ENCODE results near the gene CAB39. TPM values are rescaled to one million over a fixed set of nuclear protein-coding genes. Genes with fewer than 3 reads are reported as not detected.

The CAB39 gene
- total RNA-seq, 2 donors from 2014 or later = 87.8 to 121 TPM

- Histone ChIP-seq H3K36me3 (no peaks in the 10 kb centered on the region), H3K9me3 (no peaks in the 10 kb centered on the region), H3K9ac (ENCODE audit: low read depth in 2 of 2, low read length in 2 of 2) (no peak overlapping the region), H3K4me3 (no peak overlapping the region), H3K27ac (no peak overlapping the region), H3K27me3 (no peaks in the 10 kb centered on the region), H3K4me1 (no peaks in the 10 kb centered on the region)
- no peak for TF ChIP-seq CTCF (IDR thresholded peaks at IDR 0.05)
- intact Hi-C loops (cut with DNase I) = loop anchor here (5.0 kb wide), 2 partner anchors 66 to 141 kb away; no protein-coding TSS in a partner anchor
- no peak for DNase-seq
Observed at GRCh38 chr2:230846360-230846759, 133.7 kb downstream of the CAB39 start.

DNA sequence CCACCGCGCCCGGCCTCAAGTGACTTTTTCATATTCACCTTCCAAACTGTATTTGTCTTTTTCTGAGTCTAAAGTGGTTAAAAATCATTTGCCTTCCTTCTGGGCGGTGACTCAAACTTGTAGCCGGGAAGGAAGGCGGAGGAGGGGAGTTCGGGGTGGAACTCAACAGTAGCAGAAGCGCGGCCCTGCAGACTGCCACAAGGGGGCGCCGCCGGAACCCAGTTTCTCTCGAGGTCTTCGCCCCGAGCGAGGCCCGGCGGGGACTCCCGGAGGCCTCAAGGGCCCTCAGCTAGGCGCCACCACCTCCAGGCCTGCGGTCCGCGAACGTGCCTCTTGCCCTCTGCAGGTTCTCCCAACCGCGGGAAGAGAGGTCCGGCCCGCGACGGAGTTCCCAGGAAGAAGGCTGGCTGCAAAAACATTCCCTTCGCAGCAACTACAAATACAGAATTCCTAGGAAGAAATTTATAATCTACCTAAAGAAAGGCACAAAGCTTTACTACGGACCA, 135.3 kb downstream of the CAB39 start:
- peak; percentile 97 for DNase-seq
- intact Hi-C loops (cut with DNase I) = loop anchor here (5.0 kb wide), 2 partner anchors 64 to 139 kb away; no protein-coding TSS in a partner anchor
- Histone ChIP-seq H3K4me1 (no peaks in the 10 kb centered on the region), H3K9me3 (no peaks in the 10 kb centered on the region), H3K9ac (ENCODE audit: low read depth in 2 of 2, low read length in 2 of 2) (peak overlapping the region in 1 of 2 donors; percentile 32), H3K36me3 (no peaks in the 10 kb centered on the region), H3K27me3 (no peaks in the 10 kb centered on the region), H3K4me3 (no peak overlapping the region), H3K27ac (no peak overlapping the region)
- peak; percentile 91 for TF ChIP-seq CTCF (IDR thresholded peaks at IDR 0.05)

- peak; percentile 69 for TF ChIP-seq CTCF (IDR thresholded peaks at IDR 0.05)
- intact Hi-C loops (cut with DNase I) = loop anchor here (5.0 kb wide), 2 partner anchors 63 to 138 kb away; no protein-coding TSS in a partner anchor
Observed at GRCh38 chr2:230849633-230850357, 137.2 kb downstream of the CAB39 start.

GRCh38 chr2:230850358-230850658, 137.7 kb downstream of the CAB39 start:
- Histone ChIP-seq H3K4me1 (no peaks in the 10 kb centered on the region), H3K27ac (no peak overlapping the region), H3K27me3 (no peaks in the 10 kb centered on the region), H3K9me3 (no peaks in the 10 kb centered on the region), H3K36me3 (no peaks in the 10 kb centered on the region), H3K4me3 (no peak overlapping the region), H3K9ac (ENCODE audit: low read depth in 2 of 2, low read length in 2 of 2) (no peak overlapping the region)
- TF ChIP-seq CTCF (IDR thresholded peaks at IDR 0.05) = no peak
- intact Hi-C loops (cut with DNase I) = no loop called here
- DNase-seq = no peak

More at GRCh38 chr2:230849633-230850357, 137.2 kb downstream of the CAB39 start:
- no peaks in the 10 kb centered on the region for H3K36me3 ChIP-seq
- no peaks in the 10 kb centered on the region for H3K4me1 ChIP-seq
- no peak overlapping the region for H3K9ac ChIP-seq (ENCODE audit: low read depth in 2 of 2, low read length in 2 of 2)
- no peaks in the 10 kb centered on the region for H3K9me3 ChIP-seq
- DNase-seq = peak; percentile 63
- no peaks in the 10 kb centered on the region for H3K27me3 ChIP-seq
- H3K27ac ChIP-seq = no peak overlapping the region
- no peak overlapping the region for H3K4me3 ChIP-seq

- no peaks in the 10 kb centered on the region for H3K36me3 ChIP-seq
- H3K9me3 ChIP-seq = no peaks in the 10 kb centered on the region
- no peak overlapping the region for H3K4me3 ChIP-seq
- no peaks in the 10 kb centered on the region for H3K4me1 ChIP-seq
- intact Hi-C loops (cut with DNase I) = no loop called here
- no peak for DNase-seq
- no peak overlapping the region for H3K27ac ChIP-seq
- TF ChIP-seq CTCF (IDR thresholded peaks at IDR 0.05) = no peak
- no peaks in the 10 kb centered on the region for H3K27me3 ChIP-seq
- no peak overlapping the region for H3K9ac ChIP-seq (ENCODE audit: low read depth in 2 of 2, low read length in 2 of 2)
Observed at GRCh38 chr2:230852113-230852512, 139.5 kb downstream of the CAB39 start.

Measured in colonic mucosa (tissue), 4 donors.